HG03097 (cell line): ENCODE data around the gene DOCK1.

Experiments used
- ATAC-seq: cut with Tn5 transposase; IDR thresholded peaks from one replicate; pipeline ENCODE4 v1.9.1; 2021; ENCODE audit not compliant: unreplicated experiment, low FRiP score

Gene DOCK1

GRCh38 chr10:127464561-127464960 is 559.3 kb downstream of the DOCK1 start:
- ATAC-seq = no peak

GRCh38 chr10:127467811-127468210 is 562.6 kb downstream of the DOCK1 start:
- ATAC-seq = no peak

- no peak for ATAC-seq
Observed at GRCh38 chr10:127468632-127469031, 563.4 kb downstream of the DOCK1 start.

GRCh38 chr10:127470911-127471310 is 565.7 kb downstream of the DOCK1 start:
- no peak for ATAC-seq

- no peak for ATAC-seq
Observed at GRCh38 chr10:127472976-127473375, 567.7 kb downstream of the DOCK1 start.

GRCh38 chr10:127474501-127474900 is 569.3 kb downstream of the DOCK1 start:
- no peak for ATAC-seq

GRCh38 chr10:127485153-127485857 is 580.1 kb downstream of the DOCK1 start:
- no peak for ATAC-seq

- no peak for ATAC-seq
Observed at GRCh38 chr10:127486355-127486754, 581.1 kb downstream of the DOCK1 start.

- no peak for ATAC-seq
Observed at GRCh38 chr10:127492607-127493250, 587.5 kb downstream of the DOCK1 start.

GRCh38 chr10:127496035-127496434 is 590.8 kb downstream of the DOCK1 start:
- ATAC-seq = no peak

GRCh38 chr10:127497685-127498084 is 592.5 kb downstream of the DOCK1 start:
- no peak for ATAC-seq

GRCh38 chr10:127498087-127498486 is 592.9 kb downstream of the DOCK1 start:
- no peak for ATAC-seq

GRCh38 chr10:127500127-127500526 is 594.9 kb downstream of the DOCK1 start:
- no peak for ATAC-seq
